Mucosa of rectum (tissue), 2 donors: ENCODE measurements around the gene CD33.
A peak's percentile ranks its signal among the peaks of the same experiment; 100 is the strongest.
"Not testable (repeated sequence)": the region's sequence is repeated elsewhere in the genome, so short reads cannot be mapped to it uniquely, and the experiment has no call there.

Source experiments
- H3K27ac ChIP-seq, 2 donors: one replicate each; pipeline ENCODE4 v1.7.0; 2013; ENCODE audit warnings: inconsistent platforms in 2 of 2, low read depth in 2 of 2, low read length in 2 of 2
- H3K27me3 ChIP-seq, 2 donors: one replicate each; pipeline ENCODE4 v1.7.0; 2013; ENCODE audit warnings: low read length in 2 of 2; ENCODE audit not compliant: control insufficient read depth in 2 of 2, insufficient read depth in 2 of 2
- H3K36me3 ChIP-seq, 2 donors: one replicate each; pipeline ENCODE4 v1.7.0; 2013; ENCODE audit warnings: low read length in 2 of 2; ENCODE audit not compliant: control insufficient read depth in 2 of 2, insufficient read depth in 2 of 2
- H3K4me1 ChIP-seq, 2 donors: one replicate each; pipeline ENCODE4 v1.7.0; 2013; ENCODE audit warnings: low read length in 2 of 2, mild to moderate bottlenecking in 1 of 2; ENCODE audit not compliant: control insufficient read depth in 2 of 2, insufficient read depth in 2 of 2
- H3K4me3 ChIP-seq, 2 donors: one replicate each; pipeline ENCODE4 v1.7.0; 2013; ENCODE audit warnings: low read length in 2 of 2
- H3K9ac ChIP-seq, 2 donors: one replicate each; pipeline ENCODE4 v1.7.0; 2013; ENCODE audit warnings: low read length in 2 of 2, low read depth in 1 of 2, mild to moderate bottlenecking in 1 of 2
- H3K9me3 ChIP-seq, 2 donors: one replicate each; pipeline ENCODE4 v1.7.0; 2013; ENCODE audit warnings: low read length in 2 of 2; ENCODE audit not compliant: control insufficient read depth in 2 of 2
- donor health status: healthy.
- donor health status: Normal muscosa, but diverticular disease.

CD33 gene

GRCh38 chr19:51207747-51208146 is 17.1 kb upstream of the CD33 start:
- H3K9me3 ChIP-seq: no peaks in the 10 kb centered on the region
- H3K27me3 ChIP-seq: no peaks in the 10 kb centered on the region
- no peak overlapping the region for H3K27ac ChIP-seq
- H3K9ac ChIP-seq: no peak overlapping the region
- no peaks in the 10 kb centered on the region for H3K4me1 ChIP-seq
- H3K4me3 ChIP-seq: no peak overlapping the region
- H3K36me3 ChIP-seq: no peaks in the 10 kb centered on the region

- no peak overlapping the region for H3K4me3 ChIP-seq
- H3K27ac ChIP-seq: no peak overlapping the region
- no peaks in the 10 kb centered on the region for H3K4me1 ChIP-seq
- no peak overlapping the region for H3K9ac ChIP-seq
- no peaks in the 10 kb centered on the region for H3K9me3 ChIP-seq
- no peaks in the 10 kb centered on the region for H3K36me3 ChIP-seq
- H3K27me3 ChIP-seq: no peaks in the 10 kb centered on the region
Observed at GRCh38 chr19:51210191-51210784, 14.6 kb upstream of the CD33 start.

- not testable (repeated sequence) for H3K27ac ChIP-seq, H3K4me1 ChIP-seq, H3K27me3 ChIP-seq, H3K9me3 ChIP-seq, H3K9ac ChIP-seq, H3K36me3 ChIP-seq
- peak overlapping the region in 1 of 2 donors; percentile 7 for H3K4me3 ChIP-seq
Observed at GRCh38 chr19:51210874-51211361, 14.0 kb upstream of the CD33 start.

GRCh38 chr19:51211833-51212232 is 13.0 kb upstream of the CD33 start:
- H3K9ac ChIP-seq: no peak overlapping the region
- no peaks in the 10 kb centered on the region for H3K27me3 ChIP-seq
- H3K36me3 ChIP-seq: no peaks in the 10 kb centered on the region
- H3K27ac ChIP-seq: no peak overlapping the region
- H3K9me3 ChIP-seq: no peaks in the 10 kb centered on the region
- no peak overlapping the region for H3K4me3 ChIP-seq
- H3K4me1 ChIP-seq: no peaks in the 10 kb centered on the region

- H3K36me3 ChIP-seq: no peaks in the 10 kb centered on the region
- H3K4me1 ChIP-seq: no peaks in the 10 kb centered on the region
- no peak overlapping the region for H3K4me3 ChIP-seq
- H3K27me3 ChIP-seq: no peaks in the 10 kb centered on the region
- H3K27ac ChIP-seq: no peak overlapping the region
- no peak overlapping the region for H3K9ac ChIP-seq
- H3K9me3 ChIP-seq: no peaks in the 10 kb centered on the region
Observed at GRCh38 chr19:51219307-51219706, 5.6 kb upstream of the CD33 start.

GRCh38 chr19:51219971-51220370 is 4.9 kb upstream of the CD33 start:
- Histone ChIP-seq H3K4me3 (no peak overlapping the region), H3K4me1 (no peaks in the 10 kb centered on the region), H3K27me3 (no peaks in the 10 kb centered on the region), H3K36me3 (no peaks in the 10 kb centered on the region), H3K9ac (no peak overlapping the region), H3K27ac (no peak overlapping the region), H3K9me3 (no peaks in the 10 kb centered on the region)

GRCh38 chr19:51220996-51221395 is 3.9 kb upstream of the CD33 start:
- Histone ChIP-seq H3K9me3 (no peaks in the 10 kb centered on the region), H3K9ac (no peak overlapping the region), H3K4me3 (no peak overlapping the region), H3K36me3 (no peaks in the 10 kb centered on the region), H3K4me1 (no peaks in the 10 kb centered on the region), H3K27me3 (no peaks in the 10 kb centered on the region), H3K27ac (no peak overlapping the region)

- no peak overlapping the region for H3K9ac ChIP-seq
- no peaks in the 10 kb centered on the region for H3K27me3 ChIP-seq
- H3K9me3 ChIP-seq: no peaks in the 10 kb centered on the region
- H3K4me1 ChIP-seq: no peaks in the 10 kb centered on the region
- no peaks in the 10 kb centered on the region for H3K36me3 ChIP-seq
- no peak overlapping the region for H3K4me3 ChIP-seq
- H3K27ac ChIP-seq: no peak overlapping the region
Observed at GRCh38 chr19:51224163-51224641, 678 bp upstream of the CD33 start.

GRCh38 chr19:51226067-51226466 is 1.2 kb downstream of the CD33 start:
- no peaks in the 10 kb centered on the region for H3K9me3 ChIP-seq
- H3K36me3 ChIP-seq: no peaks in the 10 kb centered on the region
- no peaks in the 10 kb centered on the region for H3K4me1 ChIP-seq
- H3K27me3 ChIP-seq: no peaks in the 10 kb centered on the region
- H3K27ac ChIP-seq: no peak overlapping the region
- H3K9ac ChIP-seq: no peak overlapping the region
- no peak overlapping the region for H3K4me3 ChIP-seq

- H3K36me3 ChIP-seq: no peaks in the 10 kb centered on the region
- H3K4me1 ChIP-seq: no peaks in the 10 kb centered on the region
- no peaks in the 10 kb centered on the region for H3K27me3 ChIP-seq
- no peaks in the 10 kb centered on the region for H3K9me3 ChIP-seq
- no peak overlapping the region for H3K27ac ChIP-seq
- H3K4me3 ChIP-seq: no peak overlapping the region
- H3K9ac ChIP-seq: no peak overlapping the region
Observed at GRCh38 chr19:51227326-51227725, 2.4 kb downstream of the CD33 start.

- Histone ChIP-seq H3K27me3 (no peaks in the 10 kb centered on the region), H3K9ac (no peak overlapping the region), H3K27ac (no peak overlapping the region), H3K4me1 (no peaks in the 10 kb centered on the region), H3K36me3 (no peaks in the 10 kb centered on the region), H3K4me3 (no peak overlapping the region), H3K9me3 (no peaks in the 10 kb centered on the region)
Observed at GRCh38 chr19:51227966-51228365, 3.1 kb downstream of the CD33 start.
